Endothelial cell of umbilical vein (primary cell): Measurements from ENCODE around the gene ILF2. TPM values are rescaled to one million over a fixed set of nuclear protein-coding genes. Genes with fewer than 3 reads are reported as not detected.

Source experiments
- microRNA-seq: library from miRNA; unstranded; fragments of <30 nt; microRNA quantifications from one replicate; pipeline ENCODE4 v1.2.0, GENCODE V29; 2021; ENCODE audit warnings: borderline number of aligned reads, borderline replicate concordance
- polyA plus RNA-seq, 4 experiments: library from polyadenylated mRNA; depleted of rRNA in 3 of 4; stranded (reverse) in 3 of 4; unstranded in 1 of 4; fragments of >200 nt; gene quantifications; 2 replicates each; pipeline versions ENCODE4 v1.2.1 to v1.2.3, GENCODE V29; 2011 to 2012; ENCODE audit warnings: missing spikeins in 1 of 4
- small RNA-seq: library from RNA; depleted of rRNA; stranded (forward); fragments of <200 nt; gene quantifications from one replicate; pipeline ENCODE3, GENCODE V24; 2012; ENCODE audit warnings: low replicate concordance, low read depth; ENCODE audit not compliant: insufficient read depth, insufficient read length
- total RNA-seq: library from RNA; stranded (reverse); gene quantifications from 2 replicates; pipeline ENCODE4 v1.2.3, GENCODE V29; 2021

The ILF2 gene
- total and polyA plus RNA-seq, 2 donors (not counting 3 experiments of a cell fraction or from before 2014, with no cell fraction given): 271 to 303 TPM

Small RNA genes within 50 kb of the gene (microRNA-seq; reads per million reads assigned to microRNA genes)
- gene MIR8083: not detected

Small RNA genes within 50 kb of the gene (small RNA-seq; reads per million reads assigned to genes)
- gene MIR8083 (not detected), gene RN7SL372P (not detected)

Other genes with a start within 250 kb of the ILF2 start
- gene S100A7, start 210.3 kb downstream of the ILF2 start, total RNA-seq: not detected in 2 replicates
- gene S100A7, start 210.3 kb downstream of the ILF2 start, polyA plus RNA-seq: not detected in 2 replicates
- gene S100A6, start 135.0 kb downstream of the ILF2 start, total RNA-seq: 908 and 937 TPM in 2 replicates
- 552 and 1,048 TPM in 2 replicates for gene S100A6, start 135.0 kb downstream of the ILF2 start, polyA plus RNA-seq
- gene S100A5, start 130.1 kb downstream of the ILF2 start, total RNA-seq: not detected in 2 replicates
- gene S100A5, start 130.1 kb downstream of the ILF2 start, polyA plus RNA-seq: not detected in 2 replicates
- not detected in 2 replicates for gene S100A4, start 125.2 kb downstream of the ILF2 start, total RNA-seq
- gene S100A4, start 125.2 kb downstream of the ILF2 start, polyA plus RNA-seq: 0.62 and 1.1 TPM in 2 replicates
- 0.42 TPM in 1 of 2 replicates, not detected in the other for gene S100A3, start 121.7 kb downstream of the ILF2 start, total RNA-seq
- 1.3 and 1.9 TPM in 2 replicates for gene S100A3, start 121.7 kb downstream of the ILF2 start, polyA plus RNA-seq
- gene S100A2, start 105.1 kb downstream of the ILF2 start, total RNA-seq: 4.0 and 4.4 TPM in 2 replicates
- gene S100A2, start 105.1 kb downstream of the ILF2 start, polyA plus RNA-seq: 3.9 and 4.3 TPM in 2 replicates
- gene S100A16, start 57.9 kb downstream of the ILF2 start, total RNA-seq: 545 and 701 TPM in 2 replicates
- 1,770 and 2,016 TPM in 2 replicates for gene S100A16, start 57.9 kb downstream of the ILF2 start, polyA plus RNA-seq
- gene S100A14, start 54.7 kb downstream of the ILF2 start, total RNA-seq: 0.35 TPM in 1 of 2 replicates, not detected in the other
- gene S100A14, start 54.7 kb downstream of the ILF2 start, polyA plus RNA-seq: 0.10 TPM in 1 of 2 replicates, not detected in the other
- gene S100A13, start 43.5 kb downstream of the ILF2 start, total RNA-seq: 155 and 255 TPM in 2 replicates
- gene S100A13, start 43.5 kb downstream of the ILF2 start, polyA plus RNA-seq: 332 and 360 TPM in 2 replicates
- gene S100A1, start 42.6 kb downstream of the ILF2 start, total RNA-seq: not detected in 2 replicates
- gene S100A1, start 42.6 kb downstream of the ILF2 start, polyA plus RNA-seq: not detected in 2 replicates
- gene CHTOP, start 36.9 kb downstream of the ILF2 start, total RNA-seq: 72.1 and 74.4 TPM in 2 replicates
- 47.1 and 62.0 TPM in 2 replicates for gene CHTOP, start 36.9 kb downstream of the ILF2 start, polyA plus RNA-seq
- gene SNAPIN, start 12.3 kb downstream of the ILF2 start, total RNA-seq: 36.5 and 36.8 TPM in 2 replicates
- gene SNAPIN, start 12.3 kb downstream of the ILF2 start, polyA plus RNA-seq: 47.3 and 55.1 TPM in 2 replicates
- gene NPR1, start 7.7 kb upstream of the ILF2 start, total RNA-seq: 9.8 and 10.5 TPM in 2 replicates
- 13.3 and 13.8 TPM in 2 replicates for gene NPR1, start 7.7 kb upstream of the ILF2 start, polyA plus RNA-seq
- gene INTS3, start 57.1 kb upstream of the ILF2 start, total RNA-seq: 56.1 and 63.1 TPM in 2 replicates
- gene INTS3, start 57.1 kb upstream of the ILF2 start, polyA plus RNA-seq: 61.9 and 75.9 TPM in 2 replicates
- gene SLC27A3, start 104.4 kb upstream of the ILF2 start, total RNA-seq: 26.5 and 26.6 TPM in 2 replicates
- gene SLC27A3, start 104.4 kb upstream of the ILF2 start, polyA plus RNA-seq: 34.3 and 40.1 TPM in 2 replicates